GM12878 (cell line): ENCODE results near the gene ABHD2. TPM values are rescaled to one million over a fixed set of nuclear protein-coding genes. Genes with fewer than 3 reads are reported as not detected.

ENCODE experiments used
- ATAC-seq: fragments of 200-7000 bp; cut with Tn5 transposase; 3 replicates; pipeline ENCODE4 v1.9.1; 2020; ENCODE audit warnings: mild to moderate bottlenecking, moderate library complexity
- BruUV-seq: library from RNA; stranded (reverse); fragments of 400-500 nt; replicated peaks from 2 replicates; lab custom pipeline; 2021; lab: Mats Ljungman, UMichigan
- CTCF ChIA-PET: fragments of 300-600 bp; sonication (Branson Sonifier 250); formaldehyde crosslinking; extraction: SDS; loops from one replicate; lab custom pipeline; 2021; ENCODE audit warnings: inconsistent platforms; lab: Yijun Ruan, JAX
- POLR2A ChIA-PET: fragments of 350-600 bp; formaldehyde crosslinking; extraction: SDS; loops from one replicate; lab custom pipeline; 2021; ENCODE audit warnings: inconsistent platforms; lab: Charles Lee
- RAD21 ChIA-PET: fragments of 300-600 bp; sonication (Branson Sonifier 250); formaldehyde crosslinking; loops from one replicate; lab custom pipeline; 2023; ENCODE audit warnings: antibody characterized with exemption; ENCODE audit not compliant: unreplicated experiment; lab: Charles Lee
- SMC1A ChIA-PET: fragments of 300-600 bp; sonication (Branson Sonifier 250); formaldehyde crosslinking; loops from one replicate; lab custom pipeline; 2023; ENCODE audit not compliant: unreplicated experiment, uncharacterized antibody; lab: Charles Lee
- DNase-seq: peaks from one replicate; pipeline ENCODE4 v3.0.0-alpha.2; 2011; ENCODE audit warnings: low read depth, low spot score
- FAIRE-seq: peaks from 3 replicates; lab custom pipeline; 2011; peaks lifted over from hg19 to GRCh38; lab: Jason Lieb, UNC
- H2AFZ ChIP-seq: 2 replicates; pipeline ENCODE4 v1.6.0; 2011; ENCODE audit warnings: low read depth, low read length, control low read depth; ENCODE audit not compliant: control insufficient read depth
- H3K27ac ChIP-seq: 2 replicates; pipeline ENCODE4 v1.5.1; 2011; ENCODE audit warnings: control low read depth; ENCODE audit not compliant: control insufficient read depth, insufficient read depth
- H3K27me3 ChIP-seq, 2 experiments: replicated peaks in 1 of 2; 2 replicates each; pipeline versions ENCODE4 v1.6.0 to v1.6.1; 2011; ENCODE audit warnings: low read length in 1 of 2; ENCODE audit not compliant: control insufficient read depth in 2 of 2, insufficient read depth in 2 of 2
- H3K36me3 ChIP-seq, 2 experiments: 2 replicates each; pipeline ENCODE4 v1.5.1; 2011; ENCODE audit warnings: low read length in 1 of 2; ENCODE audit not compliant: control insufficient read depth in 2 of 2, insufficient read depth in 2 of 2
- H3K4me1 ChIP-seq: 2 replicates; pipeline ENCODE4 v1.6.1; 2011; ENCODE audit warnings: mild to moderate bottlenecking, low read length, moderate library complexity, mixed read lengths; ENCODE audit not compliant: control insufficient read depth, insufficient read depth
- H3K4me2 ChIP-seq: 2 replicates; pipeline ENCODE4 v1.6.0; 2011; ENCODE audit warnings: control low read depth; ENCODE audit not compliant: control insufficient read depth, insufficient read depth
- H3K4me3 ChIP-seq: fragments of 200-600 bp; sonication (generic); 2 replicates; pipeline ENCODE4 v1.5.1; 2016
- H3K79me2 ChIP-seq: 2 replicates; pipeline ENCODE4 v1.6.0; 2011; ENCODE audit warnings: low read length; ENCODE audit not compliant: control insufficient read depth, insufficient read depth
- H3K9ac ChIP-seq: 2 replicates; pipeline ENCODE4 v1.8.0; 2011; ENCODE audit warnings: low read length, control low read depth, mixed read lengths; ENCODE audit not compliant: control insufficient read depth, insufficient read depth
- H3K9me3 ChIP-seq: replicated peaks from 3 replicates; pipeline ENCODE4 v1.5.1; 2011; ENCODE audit warnings: mild to moderate bottlenecking, low read length; ENCODE audit not compliant: control insufficient read depth, insufficient read depth
- H4K20me1 ChIP-seq: 2 replicates; pipeline ENCODE4 v1.6.0; 2011; ENCODE audit not compliant: control insufficient read depth, insufficient read depth
- MTA3 ChIP-seq: IDR thresholded peaks from 2 replicates; pipeline ENCODE4 v1.6.1; 2012; ENCODE audit warnings: low read length, inconsistent platforms, borderline replicate concordance
- POLR2A ChIP-seq: IDR thresholded peaks from 2 replicates; pipeline ENCODE4 v1.6.1; 2011; ENCODE audit warnings: low read depth, mild to moderate bottlenecking, low read length
- WGBS: methylation state at CpG from one replicate; pipeline ENCODE4 v1.1.6; 2016; ENCODE audit warnings: low lambda C conversion rate; ENCODE audit not compliant: insufficient replicate concordance, insufficient coverage; ENCODE audit errors: missing lambda C conversion rate; 5-methylcytosine and 5-hydroxymethylcytosine counted together
- in situ Hi-C: fragments of 300-500 bp; cut with MboI; formaldehyde crosslinking; loops from 9 replicates; pipeline ENCODE4 v1.14.3; 2018; ENCODE audit warnings: mixed read lengths
- intact Hi-C: fragments of 100-400 bp; cut with micrococcal nuclease; formaldehyde crosslinking; loops from one replicate; pipeline ENCODE4 v1.14.2; 2022; ENCODE audit not compliant: unreplicated experiment
- polyA plus RNA-seq, 11 experiments: library from polyadenylated mRNA; depleted of rRNA in 4 of 11; unstranded in 6 of 11; stranded (reverse) in 5 of 11; fragments of >200 nt; fragmentation: Nextera tagmentation in 4 of 11; fragmentation: Illumina TruSeq in 1 of 11; extraction: Ambion mirVana in 4 of 11; extraction: Trizol in 1 of 11; gene quantifications; 1 replicate in 1 of 11; 2 replicates in 10 of 11; pipeline versions ENCODE4 v1.2.1 to v1.2.3, GENCODE V29; 2011 to 2016; ENCODE audit warnings: inconsistent platforms in 2 of 11, missing spikeins in 2 of 11, low read depth in 1 of 11
- total RNA-seq, 4 experiments: library from RNA; depleted of rRNA in 3 of 4; stranded (reverse); fragments of >200 nt in 3 of 4; fragmentation: Illumina TruSeq in 1 of 4; extraction: Trizol in 1 of 4; gene quantifications; 2 replicates each; pipeline versions ENCODE4 v1.2.1 to v1.2.3, GENCODE V29; 2013 to 2021

The ABHD2 gene
- total and polyA plus RNA-seq, 10 of the 15 experiments (the other 5 are each of a cell fraction or from before 2014, with no cell fraction given) = 1.2 to 33.6 (median 20.4) TPM

GRCh38 chr15:89141885-89142284 lies 53.6 kb downstream of the ABHD2 start:
- ATAC-seq (no peak), FAIRE-seq (no peak), DNase-seq (no peak)
- Histone ChIP-seq H3K4me3 (no peak overlapping the region), H3K27ac (no peak overlapping the region), H3K9me3 (no peaks in the 10 kb centered on the region), H3K9ac (no peak overlapping the region), H3K4me1 (no peaks in the 10 kb centered on the region), H2AFZ (no peak overlapping the region), H4K20me1 (no peaks in the 10 kb centered on the region; the same call in 1 of the 2 replicates), H3K79me2 (no peaks in the 10 kb centered on the region), H3K36me3 (peaks cover 3 to 9% of the 10 kb centered on the region in 2 experiments; a peak in 3 of 4 replicates), H3K27me3 (no peaks in the 10 kb centered on the region), H3K4me2 (no peak overlapping the region)
- 78% methylated on average over 2 of the region's 2 CpGs for WGBS
- RAD21 ChIA-PET = interaction anchor here (0.9 to 1.0 kb wide), 2 partner anchors 11 to 26 kb away, joined by 3 read pairs; no protein-coding TSS in a partner anchor
- in situ Hi-C loops = no loop called here
- CTCF ChIA-PET = interaction anchor here (1.4 to 1.7 kb wide), 2 partner anchors 13 to 29 kb away, joined by 4 to 8 read pairs; no protein-coding TSS in a partner anchor
- SMC1A ChIA-PET = interaction anchor here (0.9 to 1.0 kb wide), 2 partner anchors 10 to 84 kb away, joined by 3 read pairs; no protein-coding TSS in a partner anchor
- POLR2A ChIA-PET = no interaction called here
- TF ChIP-seq MTA3 = no peak
- intact Hi-C loops = no loop called here
- BruUV-seq = no TSS peak

GRCh38 chr15:89142423-89142822 lies 54.2 kb downstream of the ABHD2 start:
- RAD21 ChIA-PET = interaction anchor here (1.5 kb wide), 1 partner anchor 13 kb away, joined by 3 read pairs; no protein-coding TSS in a partner anchor
- ATAC-seq = no peak

More at GRCh38 chr15:89142423-89142822, 54.2 kb downstream of the ABHD2 start:
- Histone ChIP-seq H3K9ac (no peak overlapping the region), H4K20me1 (no peaks in the 10 kb centered on the region; the same call in 1 of the 2 replicates), H3K79me2 (no peaks in the 10 kb centered on the region), H3K4me2 (no peak overlapping the region), H3K36me3 (peaks cover 3 to 9% of the 10 kb centered on the region in 2 experiments; a peak in 3 of 4 replicates), H3K9me3 (no peaks in the 10 kb centered on the region), H3K4me3 (no peak overlapping the region), H3K27me3 (no peaks in the 10 kb centered on the region), H3K4me1 (no peaks in the 10 kb centered on the region), H3K27ac (no peak overlapping the region), H2AFZ (no peak overlapping the region)
- intact Hi-C loops = no loop called here
- DNase-seq = no peak
- BruUV-seq = no TSS peak
- FAIRE-seq = no peak
- SMC1A ChIA-PET = interaction anchor here (0.9 to 1.0 kb wide), 2 partner anchors 11 to 85 kb away, joined by 3 read pairs; no protein-coding TSS in a partner anchor
- POLR2A ChIA-PET = no interaction called here
- TF ChIP-seq POLR2A = no peak
- in situ Hi-C loops = no loop called here
- CTCF ChIA-PET = interaction anchor here (0.6 to 1.7 kb wide), 3 partner anchors 9 to 29 kb away, joined by 4 to 8 read pairs (median 4); no protein-coding TSS in a partner anchor
- WGBS = 97% methylated on average over 5 of the region's 5 CpGs
